Neural progenitor cell (in vitro differentiated cells): ENCODE results near the gene AK5.

Experiments used
- EZH2 ChIP-seq: fragments of 200-600 bp; sonication (generic); IDR thresholded peaks from 2 replicates; pipeline ENCODE4 v1.6.1; 2017; ENCODE audit warnings: antibody characterized with exemption, mild to moderate bottlenecking, moderate library complexity
- EZH2phosphoT487 ChIP-seq: fragments of 200-600 bp; sonication (generic); IDR thresholded peaks from 2 replicates; pipeline ENCODE4 v1.6.1; 2017; ENCODE audit warnings: antibody characterized with exemption
- TF ChIP-seq, protein P1 (sequence below): fragments of 200-600 bp; sonication (generic); IDR thresholded peaks from 2 replicates; pipeline ENCODE4 v1.5.1; 2017; ENCODE audit warnings: antibody characterized with exemption, mild to moderate bottlenecking

DNA sequence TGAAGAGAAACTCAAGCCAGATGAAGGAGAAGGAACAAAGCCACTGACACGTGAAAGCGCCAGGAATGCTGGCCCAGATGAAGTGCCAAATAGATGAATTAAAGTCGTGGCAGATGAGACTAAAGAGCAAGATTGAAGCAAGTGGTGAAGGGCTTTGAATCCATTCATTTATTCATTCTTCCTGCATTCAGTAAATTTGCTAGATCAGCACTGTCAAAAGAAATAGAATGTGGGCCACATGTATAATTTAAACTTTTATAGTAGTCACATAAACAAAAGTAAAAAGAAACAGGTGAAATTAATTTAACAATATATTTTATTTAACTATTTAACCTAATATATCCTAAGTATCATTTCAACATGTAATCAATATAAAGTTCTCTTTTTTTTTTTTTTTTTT, 265.1 kb downstream of the AK5 start:
- TF ChIP-seq, protein P1, sequence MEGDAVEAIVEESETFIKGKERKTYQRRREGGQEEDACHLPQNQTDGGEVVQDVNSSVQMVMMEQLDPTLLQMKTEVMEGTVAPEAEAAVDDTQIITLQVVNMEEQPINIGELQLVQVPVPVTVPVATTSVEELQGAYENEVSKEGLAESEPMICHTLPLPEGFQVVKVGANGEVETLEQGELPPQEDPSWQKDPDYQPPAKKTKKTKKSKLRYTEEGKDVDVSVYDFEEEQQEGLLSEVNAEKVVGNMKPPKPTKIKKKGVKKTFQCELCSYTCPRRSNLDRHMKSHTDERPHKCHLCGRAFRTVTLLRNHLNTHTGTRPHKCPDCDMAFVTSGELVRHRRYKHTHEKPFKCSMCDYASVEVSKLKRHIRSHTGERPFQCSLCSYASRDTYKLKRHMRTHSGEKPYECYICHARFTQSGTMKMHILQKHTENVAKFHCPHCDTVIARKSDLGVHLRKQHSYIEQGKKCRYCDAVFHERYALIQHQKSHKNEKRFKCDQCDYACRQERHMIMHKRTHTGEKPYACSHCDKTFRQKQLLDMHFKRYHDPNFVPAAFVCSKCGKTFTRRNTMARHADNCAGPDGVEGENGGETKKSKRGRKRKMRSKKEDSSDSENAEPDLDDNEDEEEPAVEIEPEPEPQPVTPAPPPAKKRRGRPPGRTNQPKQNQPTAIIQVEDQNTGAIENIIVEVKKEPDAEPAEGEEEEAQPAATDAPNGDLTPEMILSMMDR = no peak
- TF ChIP-seq EZH2phosphoT487 (no peak), EZH2 (no peak)
